GM10266 (cell line): ENCODE data around the gene ZNF330.
"Not testable (repeated sequence)": the region's sequence is repeated elsewhere in the genome, so short reads cannot be mapped to it uniquely, and the experiment has no call there.

ENCODE experiments used
- DNase-seq: peaks from one replicate; pipeline ENCODE4 v3.0.0; 2012; ENCODE audit errors: extremely low spot score
- CTCF ChIP-seq: IDR thresholded peaks from 2 replicates; pipeline ENCODE4 v1.5.1; 2012; ENCODE audit warnings: mild to moderate bottlenecking, low read depth; ENCODE audit not compliant: control insufficient read depth, insufficient read depth; ENCODE audit errors: missing control alignments

Gene ZNF330

GRCh38 chr4:141220691-141221659 is at the start of gene ZNF330:
Gene ZNF330, plus strand, starts transcription at chr4:141220895. Its CDS starts 1,477 bp downstream, at chr4:141222372.
- peak; percentile 11 for TF ChIP-seq CTCF
- peak; percentile 90 for DNase-seq

GRCh38 chr4:141174457-141174856 is 46.2 kb upstream of the ZNF330 start:
- no peak for DNase-seq

GRCh38 chr4:141177171-141177570 is 43.5 kb upstream of the ZNF330 start:
- DNase-seq = no peak
- TF ChIP-seq CTCF = no peak

More at GRCh38 chr4:141174457-141174856, 46.2 kb upstream of the ZNF330 start:
- no peak for TF ChIP-seq CTCF

- TF ChIP-seq CTCF = no peak
- DNase-seq = no peak
These were observed 41.0 kb upstream of the ZNF330 start for GRCh38 chr4:141179474-141180373.

- no peak for DNase-seq
These were observed 39.5 kb upstream of the ZNF330 start for GRCh38 chr4:141180991-141181761.

GRCh38 chr4:141183491-141183890 is 37.2 kb upstream of the ZNF330 start:
- not testable (repeated sequence) for DNase-seq

More at GRCh38 chr4:141180991-141181761, 39.5 kb upstream of the ZNF330 start:
- no peak for TF ChIP-seq CTCF

- TF ChIP-seq CTCF = no peak
- DNase-seq = no peak
These were observed 28.1 kb upstream of the ZNF330 start for GRCh38 chr4:141192564-141192963.
